Esophagus squamous epithelium (tissue), 4 donors: ENCODE data around the gene PIAS3.

ENCODE experiments used
- POLR2A ChIP-seq, 4 donors: fragments of 450-650 bp; IDR thresholded peaks; one replicate each; pipeline ENCODE4 v1.6.1; 2017; ENCODE audit warnings: antibody characterized with exemption in 4 of 4, mild to moderate bottlenecking in 4 of 4, moderate library complexity in 3 of 4
- TF ChIP-seq, protein P1 (sequence below), 6 experiments: fragments of 450-650 bp in 4 of 6; fragments of 200-600 bp in 2 of 6; sonication (generic) in 2 of 6; IDR thresholded peaks; one replicate each; pipeline ENCODE4 v1.5.1; 2016 to 2019; ENCODE audit warnings: antibody characterized with exemption in 6 of 6, mild to moderate bottlenecking in 4 of 6, moderate library complexity in 4 of 6

DNA sequence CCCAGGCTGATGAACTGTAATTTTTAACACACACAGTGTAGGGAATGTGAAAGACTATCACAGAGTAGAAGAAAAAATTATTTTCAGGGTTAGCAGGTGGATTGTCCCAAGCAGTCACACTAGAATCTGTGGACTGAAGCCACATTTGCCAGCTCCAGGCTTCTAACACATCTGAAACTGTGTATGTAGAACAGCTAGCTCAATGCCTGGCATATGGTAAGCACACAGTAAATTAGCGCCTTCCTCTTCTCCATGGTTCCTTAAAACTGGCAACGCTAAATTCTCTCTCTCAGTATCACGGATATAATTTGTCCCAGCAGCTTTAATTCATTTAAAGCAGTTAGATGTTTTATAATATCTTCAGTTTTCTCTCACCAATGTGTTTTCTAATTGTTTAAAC is 15.8 kb downstream of the PIAS3 start:
- TF ChIP-seq, protein P1, sequence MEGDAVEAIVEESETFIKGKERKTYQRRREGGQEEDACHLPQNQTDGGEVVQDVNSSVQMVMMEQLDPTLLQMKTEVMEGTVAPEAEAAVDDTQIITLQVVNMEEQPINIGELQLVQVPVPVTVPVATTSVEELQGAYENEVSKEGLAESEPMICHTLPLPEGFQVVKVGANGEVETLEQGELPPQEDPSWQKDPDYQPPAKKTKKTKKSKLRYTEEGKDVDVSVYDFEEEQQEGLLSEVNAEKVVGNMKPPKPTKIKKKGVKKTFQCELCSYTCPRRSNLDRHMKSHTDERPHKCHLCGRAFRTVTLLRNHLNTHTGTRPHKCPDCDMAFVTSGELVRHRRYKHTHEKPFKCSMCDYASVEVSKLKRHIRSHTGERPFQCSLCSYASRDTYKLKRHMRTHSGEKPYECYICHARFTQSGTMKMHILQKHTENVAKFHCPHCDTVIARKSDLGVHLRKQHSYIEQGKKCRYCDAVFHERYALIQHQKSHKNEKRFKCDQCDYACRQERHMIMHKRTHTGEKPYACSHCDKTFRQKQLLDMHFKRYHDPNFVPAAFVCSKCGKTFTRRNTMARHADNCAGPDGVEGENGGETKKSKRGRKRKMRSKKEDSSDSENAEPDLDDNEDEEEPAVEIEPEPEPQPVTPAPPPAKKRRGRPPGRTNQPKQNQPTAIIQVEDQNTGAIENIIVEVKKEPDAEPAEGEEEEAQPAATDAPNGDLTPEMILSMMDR (IDR thresholded peaks at IDR 0.05): no peak
- no peak for TF ChIP-seq POLR2A (IDR thresholded peaks at IDR 0.05)
